GM15510 (cell line): ENCODE data around the gene LRRC4.

Experiments
- POLR2A ChIP-seq: IDR thresholded peaks from 3 replicates; pipeline ENCODE4 v1.6.1; 2011; ENCODE audit warnings: borderline replicate concordance; ENCODE audit not compliant: insufficient read length; ENCODE audit errors: extremely low read depth

LRRC4 gene

GRCh38 chr7:128008744-128009143 is 22.5 kb downstream of the LRRC4 start:
- no peak for TF ChIP-seq POLR2A

- TF ChIP-seq POLR2A, result no peak
These were observed 23.1 kb downstream of the LRRC4 start for GRCh38 chr7:128008141-128008540.

GRCh38 chr7:128007303-128007680 is 23.9 kb downstream of the LRRC4 start:
- no peak for TF ChIP-seq POLR2A

GRCh38 chr7:128006550-128007302 is 24.5 kb downstream of the LRRC4 start:
- no peak for TF ChIP-seq POLR2A

- no peak for TF ChIP-seq POLR2A
These were observed 25.5 kb downstream of the LRRC4 start for GRCh38 chr7:128005759-128006159.

GRCh38 chr7:128005117-128005516 is 26.1 kb downstream of the LRRC4 start:
- TF ChIP-seq POLR2A, result no peak

- TF ChIP-seq POLR2A, result no peak
These were observed 26.6 kb downstream of the LRRC4 start for GRCh38 chr7:128004623-128005022.

GRCh38 chr7:128003787-128004186 is 27.4 kb downstream of the LRRC4 start:
- no peak for TF ChIP-seq POLR2A

GRCh38 chr7:128003167-128003566 is 28.1 kb downstream of the LRRC4 start:
- TF ChIP-seq POLR2A, result no peak

- no peak for TF ChIP-seq POLR2A
These were observed 30.4 kb downstream of the LRRC4 start for GRCh38 chr7:128000854-128001265.

GRCh38 chr7:128000048-128000447 is 31.2 kb downstream of the LRRC4 start:
- TF ChIP-seq POLR2A, result no peak

- TF ChIP-seq POLR2A, result no peak
These were observed 32.6 kb downstream of the LRRC4 start for GRCh38 chr7:127998671-127999070.

GRCh38 chr7:127997226-127997922 is 33.9 kb downstream of the LRRC4 start:
- TF ChIP-seq POLR2A, result no peak

- no peak for TF ChIP-seq POLR2A
These were observed 34.8 kb downstream of the LRRC4 start for GRCh38 chr7:127996253-127997071.

GRCh38 chr7:127995881-127996215 is 35.4 kb downstream of the LRRC4 start:
- TF ChIP-seq POLR2A, result no peak
